GM19099 (cell line): ENCODE data around the gene DPP6.

Source experiments
- POLR2A ChIP-seq: IDR thresholded peaks from 3 replicates; pipeline ENCODE4 v1.6.1; 2011; ENCODE audit warnings: low read depth; ENCODE audit not compliant: insufficient read length; ENCODE audit errors: extremely low read depth

Gene DPP6

DNA sequence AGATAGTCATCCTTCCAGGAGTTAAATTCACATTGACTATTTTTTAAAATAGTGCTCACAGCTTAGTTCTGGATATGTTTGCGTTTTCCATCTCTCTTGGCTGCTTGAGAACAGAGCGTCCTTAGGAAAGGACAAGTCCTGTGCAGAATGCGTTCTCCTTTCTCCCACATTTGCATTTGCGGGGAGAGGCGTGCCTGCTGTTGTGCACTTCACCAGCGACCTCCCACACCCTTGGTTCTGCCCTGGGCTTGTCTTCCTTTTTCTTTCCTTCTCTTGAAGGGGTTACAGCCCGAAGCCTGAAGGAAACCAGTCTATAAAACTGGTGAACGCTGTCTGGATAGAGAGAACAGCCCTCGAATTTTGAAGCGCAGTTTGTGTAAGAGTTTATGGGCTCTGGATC lies 367.1 kb downstream of the DPP6 start:
- no peak for TF ChIP-seq POLR2A

- no peak for TF ChIP-seq POLR2A
Measured at GRCh38 chr7:154423231-154423630, 371.0 kb downstream of the DPP6 start.

GRCh38 chr7:154424350-154424749 lies 372.2 kb downstream of the DPP6 start:
- no peak for TF ChIP-seq POLR2A

GRCh38 chr7:154425271-154425670 lies 373.1 kb downstream of the DPP6 start:
- no peak for TF ChIP-seq POLR2A

GRCh38 chr7:154426778-154427177 lies 374.6 kb downstream of the DPP6 start:
- no peak for TF ChIP-seq POLR2A

DNA sequence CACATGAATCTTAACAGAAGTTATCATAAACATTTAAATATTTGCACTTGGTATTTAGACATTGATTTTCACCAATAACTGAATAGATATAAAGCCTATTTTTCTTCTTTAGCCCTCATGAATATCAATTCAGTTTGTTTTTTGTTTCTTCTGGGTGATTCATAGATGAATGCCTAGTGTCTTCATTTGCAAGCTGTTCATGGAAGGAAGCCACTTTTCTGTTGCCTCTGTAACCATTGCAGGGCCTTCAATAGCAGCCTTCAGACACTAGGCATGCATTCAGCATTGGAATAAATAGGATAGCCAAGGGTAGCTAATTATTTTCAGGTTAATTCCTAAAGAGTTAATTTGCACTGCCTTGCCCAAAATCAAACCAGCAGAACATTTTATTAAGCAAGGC lies 375.3 kb downstream of the DPP6 start:
- TF ChIP-seq POLR2A: no peak

- TF ChIP-seq POLR2A: no peak
Measured at GRCh38 chr7:154429666-154430404, 377.6 kb downstream of the DPP6 start.

DNA sequence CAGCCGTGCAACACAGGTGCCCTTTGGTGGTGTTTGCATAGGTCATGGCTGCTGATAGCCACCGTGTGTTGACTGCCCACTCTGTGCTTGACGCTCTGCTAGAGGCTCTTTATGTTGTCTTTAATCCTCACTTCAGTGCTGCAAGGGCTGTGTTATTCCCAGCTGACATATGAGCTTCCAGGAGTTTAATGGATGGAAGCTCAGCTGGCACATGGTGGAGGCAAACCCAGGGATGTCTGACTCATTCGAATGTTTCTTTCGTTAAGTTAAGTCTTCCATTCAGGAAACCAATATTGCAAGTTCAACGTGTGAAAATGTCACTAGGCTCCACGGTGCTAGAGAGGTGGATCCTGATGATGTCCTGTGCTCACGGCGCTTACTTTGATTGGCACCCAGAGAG lies 378.4 kb downstream of the DPP6 start:
- TF ChIP-seq POLR2A: no peak

GRCh38 chr7:154431045-154431444 lies 378.8 kb downstream of the DPP6 start:
- no peak for TF ChIP-seq POLR2A

GRCh38 chr7:154433632-154434598 lies 381.7 kb downstream of the DPP6 start:
- no peak for TF ChIP-seq POLR2A

DNA sequence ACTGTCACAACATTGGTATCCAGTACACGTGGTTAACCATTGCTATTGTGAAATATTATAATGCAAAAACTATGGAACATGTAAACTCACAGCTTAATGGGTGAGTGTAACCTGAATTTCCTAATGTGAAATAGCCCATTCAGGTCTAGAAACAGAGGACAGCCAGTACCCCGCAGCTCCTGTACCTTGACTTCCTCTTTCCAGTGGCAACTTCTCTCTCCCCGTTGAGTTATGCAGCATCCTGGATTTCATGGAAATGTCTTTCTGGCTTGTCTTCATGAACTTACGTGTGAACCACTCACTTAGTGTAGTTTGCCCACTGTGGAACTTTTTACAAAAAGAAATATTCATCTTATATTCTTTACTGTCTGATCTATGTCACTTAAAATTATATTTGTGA lies 384.4 kb downstream of the DPP6 start:
- TF ChIP-seq POLR2A: no peak

- TF ChIP-seq POLR2A: no peak
Measured at GRCh38 chr7:154437234-154437633, 385.0 kb downstream of the DPP6 start.

DNA sequence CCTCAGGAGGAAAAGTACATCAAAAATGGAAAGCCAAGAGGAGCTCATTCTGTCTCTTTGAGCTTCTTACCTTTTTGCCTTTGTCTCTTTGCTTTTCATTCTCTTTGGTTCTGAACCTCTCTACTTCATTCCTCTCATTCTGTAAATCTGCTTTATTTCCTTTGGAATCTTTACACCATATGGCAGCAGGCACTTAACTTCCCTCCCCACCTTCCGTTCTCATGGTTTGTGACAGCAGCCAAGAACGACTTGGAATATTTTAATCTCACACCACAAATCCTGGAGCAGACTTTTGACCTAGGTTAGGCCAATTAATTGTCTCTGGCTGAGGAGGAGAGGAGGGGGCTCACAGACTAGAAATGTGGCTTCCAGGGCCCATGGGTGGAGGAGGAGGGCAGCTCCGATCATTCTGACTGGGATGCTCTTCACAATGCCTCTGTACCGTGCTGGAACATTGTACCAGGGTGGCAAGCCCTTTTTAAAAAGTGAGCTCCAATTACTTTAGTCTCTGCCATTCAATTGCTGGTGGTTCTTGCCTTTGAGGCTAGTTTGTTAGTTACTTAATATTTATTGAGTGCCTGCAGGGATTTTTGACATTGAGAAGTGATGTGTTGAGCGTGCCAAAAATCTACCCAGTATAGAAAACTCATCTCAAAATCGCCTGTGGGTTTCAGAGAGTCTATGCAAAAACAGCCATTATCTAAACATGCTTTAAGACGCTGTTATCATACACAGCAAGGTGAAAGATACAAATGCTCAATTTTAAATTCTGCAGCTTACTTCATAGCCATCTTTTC lies 386.6 kb downstream of the DPP6 start:
- TF ChIP-seq POLR2A: no peak

DNA sequence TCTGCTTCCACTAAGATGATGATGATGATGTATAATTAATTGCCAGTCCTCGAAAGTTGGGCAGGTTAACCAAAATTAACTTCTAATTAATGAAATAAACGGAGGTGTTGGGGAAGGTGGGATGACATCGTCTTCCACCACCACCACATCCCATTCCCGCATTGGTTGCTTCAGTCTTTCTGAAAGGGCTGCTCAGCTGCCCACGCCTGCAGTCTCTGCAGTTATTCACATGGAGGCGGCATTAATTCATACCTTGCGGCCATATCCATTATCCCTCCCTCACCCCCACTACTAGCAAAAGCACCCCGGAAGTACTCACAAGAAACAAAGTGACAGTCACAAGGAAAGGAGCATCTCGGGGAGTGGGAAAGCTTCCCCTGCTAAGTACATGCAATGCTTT lies 387.9 kb downstream of the DPP6 start:
- TF ChIP-seq POLR2A: no peak

GRCh38 chr7:154440651-154441050 lies 388.5 kb downstream of the DPP6 start:
- no peak for TF ChIP-seq POLR2A
